K562 (cell line): ENCODE data around the gene ADM5. TPM values are rescaled to one million over a fixed set of nuclear protein-coding genes. Genes with fewer than 3 reads are reported as not detected.

Experiments used
- ATAC-seq: fragments of 200-7000 bp; cut with Tn5 transposase; 3 replicates; pipeline ENCODE4 v1.9.1; 2020; ENCODE audit warnings: moderate library complexity
- BruUV-seq: library from RNA; stranded (reverse); fragments of 400-500 nt; replicated peaks from 2 replicates; lab custom pipeline; 2021; lab: Mats Ljungman, UMichigan
- CTCF ChIA-PET: fragments of 300-600 bp; formaldehyde crosslinking; extraction: SDS; loops from one replicate; lab custom pipeline; 2021; ENCODE audit warnings: low intra/inter-chr PET ratio; lab: Yijun Ruan, JAX
- POLR2A ChIA-PET: fragments of 300-600, 350-650 bp; sonication (Branson Sonifier 250); formaldehyde crosslinking; extraction: SDS; loops from one replicate; lab custom pipeline; 2021; ENCODE audit warnings: antibody characterized with exemption, inconsistent platforms; lab: Yijun Ruan, JAX
- DNase-seq, 4 experiments: peaks; one replicate each; pipeline versions ENCODE4 v3.0.0 to v3.0.0-alpha.2; 2011 to 2018; ENCODE audit warnings: low spot score in 3 of 4, mixed read lengths in 3 of 4; ENCODE audit errors: extremely low read depth in 1 of 4
- FAIRE-seq: peaks from 2 replicates; lab custom pipeline; 2011; peaks lifted over from hg19 to GRCh38; lab: Jason Lieb, UNC
- H2AFZ ChIP-seq: 2 replicates; pipeline ENCODE4 v1.6.0; 2011; ENCODE audit warnings: low read depth, low read length, control low read depth, inconsistent platforms
- H3K27ac ChIP-seq: fragments of 200-600 bp; 3 replicates; pipeline ENCODE4 v1.8.0; 2011; ENCODE audit warnings: low read depth, mild to moderate bottlenecking, control low read depth, inconsistent platforms, low read length, moderate library complexity, mixed read lengths; ENCODE audit errors: extremely low read depth
- H3K27me3 ChIP-seq, 2 experiments: fragments of 300-600 bp in 1 of 2; 2 replicates in 1 of 2; 3 replicates in 1 of 2; pipeline versions ENCODE4 v1.6.0 to v1.8.0; 2011; ENCODE audit warnings: inconsistent platforms in 2 of 2, low read length in 2 of 2, mild to moderate bottlenecking in 1 of 2, mixed read lengths in 1 of 2, moderate library complexity in 1 of 2; ENCODE audit not compliant: control insufficient read depth in 2 of 2, insufficient read depth in 2 of 2
- H3K36me3 ChIP-seq: fragments of 300-600 bp; 3 replicates; pipeline ENCODE4 v1.8.0; 2011; ENCODE audit warnings: mild to moderate bottlenecking, low read length, inconsistent platforms; ENCODE audit not compliant: control insufficient read depth, insufficient read depth
- H3K4me1 ChIP-seq, 2 experiments: fragments of 200-600 bp in 1 of 2; replicated peaks in 1 of 2; 2 replicates in 1 of 2; 3 replicates in 1 of 2; pipeline versions ENCODE4 v1.5.1 to v1.8.0; 2011; ENCODE audit warnings: inconsistent platforms in 2 of 2, low read length in 2 of 2, mild to moderate bottlenecking in 1 of 2, mixed read lengths in 1 of 2, moderate library complexity in 1 of 2; ENCODE audit not compliant: control insufficient read depth in 2 of 2, insufficient read depth in 2 of 2
- H3K4me2 ChIP-seq: 2 replicates; pipeline ENCODE4 v1.6.1; 2011; ENCODE audit warnings: low read length, control low read depth, inconsistent platforms, mixed read lengths; ENCODE audit not compliant: insufficient read depth
- H3K4me3 ChIP-seq: fragments of 200-600 bp; sonication (generic), shearing (Covaris generic); 2 replicates; pipeline ENCODE4 v1.5.1; 2016; ENCODE audit warnings: control low read depth, inconsistent platforms
- H3K79me2 ChIP-seq: fragments of 200-600 bp; 3 replicates; pipeline ENCODE4 v1.8.0; 2011; ENCODE audit warnings: low read length, inconsistent platforms; ENCODE audit not compliant: control insufficient read depth, insufficient read depth
- H3K9ac ChIP-seq, 2 experiments: 2 replicates each; pipeline versions ENCODE4 v1.6.0 to v1.6.1; 2011; ENCODE audit warnings: low read depth in 2 of 2, low read length in 2 of 2, control low read depth in 1 of 2, inconsistent platforms in 1 of 2, mild to moderate bottlenecking in 1 of 2, mixed read lengths in 1 of 2; ENCODE audit not compliant: insufficient read depth in 1 of 2
- H3K9me1 ChIP-seq: one replicate; pipeline ENCODE4 v1.6.0; 2011; ENCODE audit warnings: inconsistent platforms, mild to moderate bottlenecking, low read length, moderate library complexity; ENCODE audit not compliant: control insufficient read depth, insufficient read depth
- H3K9me3 ChIP-seq: replicated peaks from 2 replicates; pipeline ENCODE4 v1.5.1; 2011; ENCODE audit warnings: low read depth, low read length, inconsistent platforms; ENCODE audit not compliant: control insufficient read depth, insufficient read depth
- H4K20me1 ChIP-seq: replicated peaks from 2 replicates; pipeline ENCODE4 v1.6.1; 2011; ENCODE audit warnings: low read length, inconsistent platforms, mixed read lengths; ENCODE audit not compliant: control insufficient read depth, insufficient read depth
- CEBPB ChIP-seq: fragments of 450-650 bp; IDR thresholded peaks from 2 replicates; pipeline ENCODE4 v1.6.1; 2016; ENCODE audit warnings: missing genetic modification characterization, missing compliant biosample characterization
- HDAC8 ChIP-seq: fragments of 450-650 bp; IDR thresholded peaks from 2 replicates; pipeline ENCODE4 v1.6.1; 2016; ENCODE audit warnings: mild to moderate bottlenecking, missing genetic modification characterization, moderate library complexity, missing compliant biosample characterization
- JUND ChIP-seq, 2 experiments: IDR thresholded peaks; 2 replicates in 1 of 2; 3 replicates in 1 of 2; pipeline ENCODE4 v1.6.1; 2011; ENCODE audit warnings: borderline replicate concordance in 2 of 2, low read depth in 2 of 2, low read length in 2 of 2, improper control_type of control experiment in 1 of 2, missing biosample characterization in 1 of 2, missing genetic modification characterization in 1 of 2, missing genetic modification reagents in 1 of 2
- KLF1 ChIP-seq: fragments of 450-650 bp; IDR thresholded peaks from 2 replicates; pipeline ENCODE4 v1.6.1; 2016; ENCODE audit warnings: missing genetic modification characterization, missing compliant biosample characterization
- MAZ ChIP-seq, 2 experiments: fragments of 450-650 bp in 1 of 2; sonication (generic) in 1 of 2; formaldehyde crosslinking; IDR thresholded peaks in 1 of 2; conservative IDR thresholded peaks in 1 of 2; 2 replicates each; pipeline versions ENCODE4 v1.4.0 to v1.5.0; 2020; ENCODE audit warnings: mild to moderate bottlenecking in 1 of 2, missing genetic modification reagents in 1 of 2
- THAP7 ChIP-seq: fragments of 250-450 bp; sonication (Bioruptor Pico); IDR thresholded peaks from 2 replicates; pipeline ENCODE4 v1.5.0; 2021
- ZBTB34 ChIP-seq: fragments of 250-450 bp; sonication (Bioruptor Pico); IDR thresholded peaks from 2 replicates; pipeline ENCODE4 v1.8.0; 2021; ENCODE audit warnings: mild to moderate bottlenecking, moderate library complexity
- ZKSCAN1 ChIP-seq: fragments of 150-350 bp; IDR thresholded peaks from 2 replicates; pipeline ENCODE4 v1.6.1; 2016; ENCODE audit warnings: low read depth, low read length
- ZNF3 ChIP-seq: fragments of 250-450 bp; sonication (Bioruptor Pico); IDR thresholded peaks from 2 replicates; pipeline ENCODE4 v1.5.0; 2021; ENCODE audit warnings: mild to moderate bottlenecking, moderate library complexity
- ZNF324 ChIP-seq: fragments of 250-450 bp; sonication (Bioruptor Pico); IDR thresholded peaks from 2 replicates; pipeline ENCODE4 v1.4.0; 2020; ENCODE audit warnings: mild to moderate bottlenecking
- WGBS: fragments of 100-300 bp; shearing (Covaris generic); methylation state at CpG from one replicate; pipeline ENCODE4 v1.1.6; 2016; ENCODE audit warnings: low coverage, mixed read lengths; ENCODE audit not compliant: insufficient coverage; ENCODE audit errors: missing lambda C conversion rate; 5-methylcytosine and 5-hydroxymethylcytosine counted together
- in situ Hi-C: fragments of 300-500 bp; cut with MboI; formaldehyde crosslinking; loops from 4 replicates; pipeline ENCODE4 v1.15.0; 2018; ENCODE audit warnings: inconsistent platforms, mixed read lengths
- intact Hi-C: fragments of 100-400 bp; cut with micrococcal nuclease; formaldehyde crosslinking; loops from 2 replicates; pipeline ENCODE4 v1.14.2; 2022
- polyA plus RNA-seq, 8 experiments: library from polyadenylated mRNA; depleted of rRNA in 4 of 8; stranded (reverse) in 5 of 8; unstranded in 3 of 8; fragments of >200 nt; fragmentation: Nextera tagmentation in 2 of 8; fragmentation: Illumina TruSeq in 1 of 8; extraction: Ambion mirVana in 2 of 8; extraction: Trizol in 1 of 8; gene quantifications; 2 replicates each; pipeline versions ENCODE4 v1.2.1 to v1.2.3, GENCODE V29; 2011 to 2014; ENCODE audit warnings: inconsistent platforms in 1 of 8, missing spikeins in 1 of 8
- total RNA-seq, 7 experiments: library from RNA; depleted of rRNA in 6 of 7; stranded (reverse); fragments of >200 nt in 6 of 7; fragmentation: Illumina TruSeq in 2 of 7; extraction: Trizol in 2 of 7; gene quantifications; 2 replicates each; pipeline versions ENCODE4 v1.2.1 to v1.2.3, GENCODE V29; 2011 to 2021; ENCODE audit warnings: low replicate concordance in 1 of 7
- TF ChIP-seq, protein P1 (sequence below): fragments of 200-800 bp; sonication (Bioruptor generic); IDR thresholded peaks from 2 replicates; pipeline ENCODE4 v1.6.1; 2016; ENCODE audit warnings: missing genetic modification characterization, missing compliant biosample characterization

ADM5 gene
- total and polyA plus RNA-seq, 9 of the 15 experiments (the other 6 are each of a cell fraction or from before 2014, with no cell fraction given), result 0.13 to 8.4 (median 2.0) TPM; not detected in 1

DNA sequence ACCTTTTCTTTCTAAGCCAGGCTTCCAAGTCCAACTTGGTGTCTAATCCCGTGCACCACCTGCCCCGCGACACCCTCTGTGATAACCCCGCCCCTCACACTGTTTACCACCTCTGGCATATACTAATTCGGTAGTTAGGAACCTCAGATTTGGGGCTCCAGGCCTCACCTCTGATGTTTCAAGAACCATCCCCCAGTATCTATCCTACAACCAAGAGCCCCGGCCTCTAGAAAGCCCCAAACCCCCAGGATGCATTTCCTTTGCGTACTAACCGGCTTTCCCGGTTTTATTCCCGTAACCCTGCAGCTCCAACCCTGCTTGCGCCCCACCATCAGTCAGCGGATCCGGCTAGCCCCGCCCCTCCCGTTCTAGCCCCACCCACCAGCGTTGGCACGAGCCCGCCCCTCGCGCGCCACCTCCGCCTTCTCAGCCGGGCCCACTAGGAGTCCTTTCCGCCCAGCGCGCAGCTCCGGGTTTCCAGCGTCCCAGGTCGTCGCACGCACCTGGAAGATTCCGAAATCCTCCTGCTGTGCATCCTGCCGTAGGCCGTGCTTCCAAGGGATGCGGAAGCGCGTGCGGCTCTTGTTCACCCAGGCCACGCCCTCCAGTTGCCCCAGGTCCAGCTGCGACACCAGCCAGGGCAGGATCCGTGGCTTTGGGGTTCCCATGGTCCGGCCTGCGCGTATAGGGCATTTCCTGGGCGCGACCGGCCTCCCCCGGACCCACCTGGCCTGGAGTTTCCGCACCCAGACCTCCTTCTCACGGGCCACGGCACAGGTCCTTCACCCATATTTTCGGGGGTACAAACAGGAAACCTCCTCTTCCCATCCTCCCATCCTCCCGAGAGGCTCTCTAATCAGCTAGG, 25.0 kb upstream of the ADM5 start:
- FAIRE-seq (peak; percentile 66), DNase-seq (peak; percentile 84 to 91 (median 86)), ATAC-seq (peak; percentile 77)
- ChIA-PET CTCF (no interaction called here), POLR2A (interaction anchor here (0.6 to 6.1 kb wide), 11 partner anchors 8 to 901 kb away, joined by 3 to 35 read pairs (median 5); partner anchors contain the start of genes PRMT1, PRR12, RPL13A and SCAF1)
- Histone ChIP-seq H3K9me3 (0 out of 2 replicates have a peak, but pooled peaks cover 2% of the 10 kb centered on the region), H3K9ac (peak overlapping the region; percentile 95 to 98), H3K4me3 (peak overlapping the region; percentile 81), H2AFZ (peak overlapping the region; percentile 61; the same call in 1 of the 2 replicates), H3K4me2 (peak overlapping the region; percentile 99), H3K9me1 (peaks cover under 1% of the 10 kb centered on the region), H4K20me1 (peaks cover 7% of the 10 kb centered on the region; the same call in 1 of the 2 replicates), H3K27me3 (no peaks in the 10 kb centered on the region), H3K79me2 (peaks cover 53% of the 10 kb centered on the region), H3K4me1 (peaks cover 7 to 26% of the 10 kb centered on the region in 2 experiments; a peak in 4 of 5 replicates), H3K27ac (peak overlapping the region; percentile 81), H3K36me3 (peaks cover 59% of the 10 kb centered on the region; the same call in 2 of the 3 replicates)
- intact Hi-C loops, result loop anchor here (2.0 kb wide), 1 partner anchor 74 kb away; the partner anchor contains the start of gene PRR12
- WGBS, result under 1% methylated on average over 46 of the region's 53 CpGs
- in situ Hi-C loops, result no loop called here
- BruUV-seq, result no TSS peak
- TF ChIP-seq JUND (IDR thresholded peaks at IDR 0.05; ENCODE audit: borderline replicate concordance, low read depth, low read length) (no peak), JUND (tag; IDR thresholded peaks at IDR 0.05; ENCODE audit: borderline replicate concordance, low read depth, low read length) (no peak), CEBPB (no peak), ZKSCAN1 (no peak), ZNF324 (CRISPR knock-in tag) (no peak), ZBTB34 (no peak), HDAC8 (tag) (no peak), MAZ (CRISPR knock-in tag; conservative IDR thresholded peaks at IDR 0.05 in 1 of 2, IDR thresholded peaks at IDR 0.05 in 1 of 2) (peak; percentile 43 to 48; a peak in 1 of 4 replicates), ZNF3 (no peak), THAP7 (CRISPR knock-in tag) (no peak), KLF1 (tag) (no peak)
- TF ChIP-seq, protein P1, sequence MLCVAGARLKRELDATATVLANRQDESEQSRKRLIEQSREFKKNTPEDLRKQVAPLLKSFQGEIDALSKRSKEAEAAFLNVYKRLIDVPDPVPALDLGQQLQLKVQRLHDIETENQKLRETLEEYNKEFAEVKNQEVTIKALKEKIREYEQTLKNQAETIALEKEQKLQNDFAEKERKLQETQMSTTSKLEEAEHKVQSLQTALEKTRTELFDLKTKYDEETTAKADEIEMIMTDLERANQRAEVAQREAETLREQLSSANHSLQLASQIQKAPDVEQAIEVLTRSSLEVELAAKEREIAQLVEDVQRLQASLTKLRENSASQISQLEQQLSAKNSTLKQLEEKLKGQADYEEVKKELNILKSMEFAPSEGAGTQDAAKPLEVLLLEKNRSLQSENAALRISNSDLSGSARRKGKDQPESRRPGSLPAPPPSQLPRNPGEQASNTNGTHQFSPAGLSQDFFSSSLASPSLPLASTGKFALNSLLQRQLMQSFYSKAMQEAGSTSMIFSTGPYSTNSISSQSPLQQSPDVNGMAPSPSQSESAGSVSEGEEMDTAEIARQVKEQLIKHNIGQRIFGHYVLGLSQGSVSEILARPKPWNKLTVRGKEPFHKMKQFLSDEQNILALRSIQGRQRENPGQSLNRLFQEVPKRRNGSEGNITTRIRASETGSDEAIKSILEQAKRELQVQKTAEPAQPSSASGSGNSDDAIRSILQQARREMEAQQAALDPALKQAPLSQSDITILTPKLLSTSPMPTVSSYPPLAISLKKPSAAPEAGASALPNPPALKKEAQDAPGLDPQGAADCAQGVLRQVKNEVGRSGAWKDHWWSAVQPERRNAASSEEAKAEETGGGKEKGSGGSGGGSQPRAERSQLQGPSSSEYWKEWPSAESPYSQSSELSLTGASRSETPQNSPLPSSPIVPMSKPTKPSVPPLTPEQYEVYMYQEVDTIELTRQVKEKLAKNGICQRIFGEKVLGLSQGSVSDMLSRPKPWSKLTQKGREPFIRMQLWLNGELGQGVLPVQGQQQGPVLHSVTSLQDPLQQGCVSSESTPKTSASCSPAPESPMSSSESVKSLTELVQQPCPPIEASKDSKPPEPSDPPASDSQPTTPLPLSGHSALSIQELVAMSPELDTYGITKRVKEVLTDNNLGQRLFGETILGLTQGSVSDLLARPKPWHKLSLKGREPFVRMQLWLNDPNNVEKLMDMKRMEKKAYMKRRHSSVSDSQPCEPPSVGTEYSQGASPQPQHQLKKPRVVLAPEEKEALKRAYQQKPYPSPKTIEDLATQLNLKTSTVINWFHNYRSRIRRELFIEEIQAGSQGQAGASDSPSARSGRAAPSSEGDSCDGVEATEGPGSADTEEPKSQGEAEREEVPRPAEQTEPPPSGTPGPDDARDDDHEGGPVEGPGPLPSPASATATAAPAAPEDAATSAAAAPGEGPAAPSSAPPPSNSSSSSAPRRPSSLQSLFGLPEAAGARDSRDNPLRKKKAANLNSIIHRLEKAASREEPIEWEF (CRISPR knock-in tag), result no peak
